K562 (cell line): Measurements from ENCODE around the gene SLC27A6. TPM values are rescaled to one million over a fixed set of nuclear protein-coding genes. Genes with fewer than 3 reads are reported as not detected.

Source experiments
- ARID1B ChIP-seq: fragments of 450-650 bp; IDR thresholded peaks from 2 replicates; pipeline ENCODE4 v1.6.1; 2016; ENCODE audit warnings: antibody characterized with exemption, mild to moderate bottlenecking, inconsistent platforms
- CREBBP ChIP-seq: IDR thresholded peaks from one replicate; pipeline ENCODE4 v1.6.1; 2012; ENCODE audit warnings: low read depth, mild to moderate bottlenecking, control low read depth, inconsistent platforms, low read length
- EP300 ChIP-seq: IDR thresholded peaks from 2 replicates; pipeline ENCODE4 v1.6.1; 2012; ENCODE audit warnings: low read length, improper control_type of control experiment
- ERF ChIP-seq: fragments of 450-650 bp; formaldehyde crosslinking; IDR thresholded peaks from 2 replicates; pipeline ENCODE4 v1.4.0; 2020; ENCODE audit warnings: mild to moderate bottlenecking, mixed read lengths
- HNRNPUL1 ChIP-seq: fragments of 200-400 bp; formaldehyde crosslinking; IDR thresholded peaks from 2 replicates; pipeline ENCODE4 v1.6.1; 2017; ENCODE audit warnings: low read length
- KAT7 ChIP-seq: sonication (generic); formaldehyde crosslinking; IDR thresholded peaks from 2 replicates; pipeline ENCODE4 v1.8.0; 2022; ENCODE audit warnings: missing genetic modification reagents, mild to moderate bottlenecking, borderline replicate concordance
- NR4A1 ChIP-seq, 2 experiments: fragments of 250-450 bp in 1 of 2; fragments of 450-650 bp in 1 of 2; sonication (Bioruptor Pico) in 1 of 2; IDR thresholded peaks; 2 replicates each; pipeline versions ENCODE4 v1.4.0 to v1.6.1; 2016 to 2020; ENCODE audit warnings: mild to moderate bottlenecking in 2 of 2, missing compliant biosample characterization in 1 of 2, missing genetic modification characterization in 1 of 2, moderate library complexity in 1 of 2
- PCBP1 ChIP-seq: fragments of 200-400 bp; formaldehyde crosslinking; IDR thresholded peaks from 2 replicates; pipeline ENCODE4 v1.6.1; 2018; ENCODE audit warnings: mild to moderate bottlenecking, low read depth, low read length; ENCODE audit not compliant: poor library complexity, severe bottlenecking
- PHF21A ChIP-seq: fragments of 450-650 bp; IDR thresholded peaks from 2 replicates; pipeline ENCODE4 v1.6.1; 2017; ENCODE audit warnings: low read depth, borderline replicate concordance
- TCF3 ChIP-seq: sonication (generic); formaldehyde crosslinking; IDR thresholded peaks from 2 replicates; pipeline ENCODE4 v1.4.0; 2020; ENCODE audit warnings: mild to moderate bottlenecking, missing genetic modification reagents
- USF1 ChIP-seq: sonication (generic); formaldehyde crosslinking; IDR thresholded peaks from 2 replicates; pipeline ENCODE4 v1.9.0; 2022; ENCODE audit warnings: mild to moderate bottlenecking, missing genetic modification reagents
- ZNF197 ChIP-seq: fragments of 200-800 bp; sonication (Bioruptor generic); IDR thresholded peaks from 2 replicates; pipeline ENCODE4 v1.6.1; 2016; ENCODE audit warnings: low read depth, missing genetic modification characterization, missing compliant biosample characterization
- ZNF280B ChIP-seq: fragments of 250-450 bp; sonication (Bioruptor Pico); IDR thresholded peaks from 2 replicates; pipeline ENCODE4 v1.5.1; 2021; ENCODE audit warnings: mild to moderate bottlenecking
- ZNF408 ChIP-seq: fragments of 250-450 bp; sonication (Bioruptor Pico); IDR thresholded peaks from 2 replicates; pipeline ENCODE4 v1.4.0; 2020; ENCODE audit warnings: low read depth, mild to moderate bottlenecking, moderate library complexity
- ZNF551 ChIP-seq: fragments of 250-450 bp; sonication (Bioruptor Pico); IDR thresholded peaks from 2 replicates; pipeline ENCODE4 v1.5.0; 2021; ENCODE audit warnings: mild to moderate bottlenecking, moderate library complexity
- ZNF696 ChIP-seq: fragments of 250-450 bp; sonication (Bioruptor Pico); conservative IDR thresholded peaks from 2 replicates; pipeline ENCODE4 v1.4.0; 2020; ENCODE audit warnings: mild to moderate bottlenecking, moderate library complexity
- ZNF740 ChIP-seq, 3 experiments: fragments of 200-800 bp in 1 of 3; sonication (Bioruptor generic) in 1 of 3; sonication (generic) in 1 of 3; formaldehyde crosslinking in 1 of 3; IDR thresholded peaks; 2 replicates each; pipeline versions ENCODE4 v1.6.1 to v1.8.0; 2016 to 2022; ENCODE audit warnings: mild to moderate bottlenecking in 2 of 3, missing compliant biosample characterization in 2 of 3, missing genetic modification characterization in 2 of 3, missing genetic modification reagents in 1 of 3
- polyA plus RNA-seq, 8 experiments: library from polyadenylated mRNA; depleted of rRNA in 4 of 8; stranded (reverse) in 5 of 8; unstranded in 3 of 8; fragments of >200 nt; fragmentation: Nextera tagmentation in 2 of 8; fragmentation: Illumina TruSeq in 1 of 8; extraction: Ambion mirVana in 2 of 8; extraction: Trizol in 1 of 8; gene quantifications; 2 replicates each; pipeline versions ENCODE4 v1.2.1 to v1.2.3, GENCODE V29; 2011 to 2014; ENCODE audit warnings: inconsistent platforms in 1 of 8, missing spikeins in 1 of 8
- total RNA-seq, 7 experiments: library from RNA; depleted of rRNA in 6 of 7; stranded (reverse); fragments of >200 nt in 6 of 7; fragmentation: Illumina TruSeq in 2 of 7; extraction: Trizol in 2 of 7; gene quantifications; 2 replicates each; pipeline versions ENCODE4 v1.2.1 to v1.2.3, GENCODE V29; 2011 to 2021; ENCODE audit warnings: low replicate concordance in 1 of 7
- TF ChIP-seq, protein P1 (sequence below): sonication (generic); formaldehyde crosslinking; IDR thresholded peaks from 2 replicates; pipeline ENCODE4 v1.8.0; 2022; ENCODE audit warnings: missing genetic modification reagents, mild to moderate bottlenecking, moderate library complexity, borderline replicate concordance

SLC27A6 gene
- total and polyA plus RNA-seq, 9 of the 15 experiments (the other 6 are each of a cell fraction or from before 2014, with no cell fraction given) = 0.56 to 1.9 (median 1.2) TPM

- no peak for TF ChIP-seq USF1 (CRISPR knock-in tag)
- peak; percentile 54 for TF ChIP-seq TCF3 (CRISPR knock-in tag)
- no peak for TF ChIP-seq KAT7 (CRISPR knock-in tag)
- TF ChIP-seq ARID1B = peak; percentile 63
- TF ChIP-seq, protein P1, sequence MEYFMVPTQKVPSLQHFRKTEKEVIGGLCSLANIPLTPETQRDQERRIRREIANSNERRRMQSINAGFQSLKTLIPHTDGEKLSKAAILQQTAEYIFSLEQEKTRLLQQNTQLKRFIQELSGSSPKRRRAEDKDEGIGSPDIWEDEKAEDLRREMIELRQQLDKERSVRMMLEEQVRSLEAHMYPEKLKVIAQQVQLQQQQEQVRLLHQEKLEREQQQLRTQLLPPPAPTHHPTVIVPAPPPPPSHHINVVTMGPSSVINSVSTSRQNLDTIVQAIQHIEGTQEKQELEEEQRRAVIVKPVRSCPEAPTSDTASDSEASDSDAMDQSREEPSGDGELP = no peak
- no peak for TF ChIP-seq CREBBP
- TF ChIP-seq PHF21A = no peak
- TF ChIP-seq ZNF408 (CRISPR knock-in tag) = no peak
- TF ChIP-seq ZNF696 = no peak
- TF ChIP-seq EP300 = no peak
- TF ChIP-seq ZNF197 (CRISPR knock-in tag) = no peak
- TF ChIP-seq ZNF740 (CRISPR knock-in tag; IDR thresholded peaks at IDR 0.05) = no peak
- TF ChIP-seq ZNF740 (tag; IDR thresholded peaks at IDR 0.05) = no peak
- TF ChIP-seq NR4A1 (CRISPR knock-in tag; IDR thresholded peaks at IDR 0.05) = no peak
- TF ChIP-seq NR4A1 (tag; IDR thresholded peaks at IDR 0.05) = no peak
- no peak for TF ChIP-seq PCBP1
- no peak for TF ChIP-seq ZNF280B (CRISPR knock-in tag)
- no peak for TF ChIP-seq ZNF551
- TF ChIP-seq ERF = no peak
- TF ChIP-seq HNRNPUL1 = no peak
Measured at GRCh38 chr5:129031886-129032683, 66.8 kb downstream of the SLC27A6 start (continued).
